Pancreas (tissue), 10 donors: Measurements from ENCODE around the gene MLX. TPM values are rescaled to one million over a fixed set of nuclear protein-coding genes. Genes with fewer than 3 reads are reported as not detected.
A peak's percentile ranks its signal among the peaks of the same experiment; 100 is the strongest.

Source experiments
- ATAC-seq, 4 donors: fragments of 200-7000 bp; cut with Tn5 transposase; one replicate each; pipeline versions ENCODE4 v1.8.0 to v1.9.1; 2020; ENCODE audit warnings: mild to moderate bottlenecking in 4 of 4, moderate library complexity in 4 of 4
- DNase-seq, 6 donors: peaks; one replicate each; pipeline ENCODE4 v3.0.0-alpha.2; 2020
- FAIRE-seq: peaks from 2 replicates; lab custom pipeline; 2012; peaks lifted over from hg19 to GRCh38; lab: Jason Lieb, UNC
- H3K27ac ChIP-seq, 4 donors: fragments of 200-600 bp; sonication (generic); 1 replicate in 3 of 4; 2 replicates in 1 of 4; pipeline versions ENCODE4 v1.5.0 to v1.8.0; 2020
- H3K27me3 ChIP-seq, 4 donors: fragments of 200-600 bp; one replicate each; pipeline ENCODE4 v1.8.0; 2021
- H3K36me3 ChIP-seq, 3 donors: fragments of 200-600 bp; sonication (generic) in 1 of 3; one replicate each; pipeline versions ENCODE4 v1.5.0 to v1.8.0; 2020 to 2021
- H3K4me1 ChIP-seq, 3 donors: fragments of 200-600 bp; one replicate each; pipeline ENCODE4 v1.8.0; 2021
- H3K4me3 ChIP-seq, 4 donors: fragments of 200-600 bp; sonication (generic) in 2 of 4; one replicate each; pipeline versions ENCODE4 v1.5.0 to v1.8.0; 2020 to 2021
- H3K9me3 ChIP-seq, 4 donors: fragments of 200-600 bp; one replicate each; pipeline ENCODE4 v1.8.0; 2021
- WGBS, 2 donors: extraction: QIAGEN DNeasy Blood & Tissue Kit; methylation state at CpG; one replicate each; pipeline ENCODE4 v1.1.7; 2013; 5-methylcytosine and 5-hydroxymethylcytosine counted together
- intact Hi-C, 3 donors: fragments of 100-400 bp; cut with DNase I; formaldehyde crosslinking; loops; one replicate each; pipeline versions ENCODE4 v1.11.1 to v1.14.2; 2022
- polyA plus RNA-seq, 2 donors: library from polyadenylated mRNA; stranded (reverse); fragments of 200-250 nt; gene quantifications; one replicate each; pipeline ENCODE4 v1.2.3, GENCODE V29; 2013
- total RNA-seq, 6 donors: library from RNA; stranded (reverse); fragmentation: NEBNext Ultra II Directional in 4 of 6; extraction: Animal tissue kit (Norgen Biotek cat#: 25700) in 4 of 6; gene quantifications; one replicate each; pipeline versions ENCODE4 v1.2.1 to v1.2.4, GENCODE V29; 2021 to 2023
- TF ChIP-seq, protein P1 (sequence below), 4 donors: fragments of 200-600 bp; sonication (generic) in 3 of 4; IDR thresholded peaks; one replicate each; pipeline versions ENCODE4 v1.5.0 to v1.8.0; 2021; ENCODE audit warnings: antibody characterized with exemption in 4 of 4
- donor health status: healthy with polysubstance abuse.
- donor health status: DM: no; HTN: no; CAD: no; lungs with moderate emphysema.
- donor health status: DM: no; HTN: no; CAD: no.
- donor health status: control.
- donor health status: control.
- donor health status: Bipolar disorder and iron deficiency.
- donor health status: DM: yes; HTN: yes; CAD: no.
- donor health status: DM: no; HTN: no; CAD: no.
- donor health status: DM: no; HTN: no; CAD: no.
- donor health status: DM: yes; HTN: yes; CAD: no.

MLX gene
- total and polyA plus RNA-seq, 8 donors = 18.6 to 44.5 (median 25.2) TPM

DNA sequence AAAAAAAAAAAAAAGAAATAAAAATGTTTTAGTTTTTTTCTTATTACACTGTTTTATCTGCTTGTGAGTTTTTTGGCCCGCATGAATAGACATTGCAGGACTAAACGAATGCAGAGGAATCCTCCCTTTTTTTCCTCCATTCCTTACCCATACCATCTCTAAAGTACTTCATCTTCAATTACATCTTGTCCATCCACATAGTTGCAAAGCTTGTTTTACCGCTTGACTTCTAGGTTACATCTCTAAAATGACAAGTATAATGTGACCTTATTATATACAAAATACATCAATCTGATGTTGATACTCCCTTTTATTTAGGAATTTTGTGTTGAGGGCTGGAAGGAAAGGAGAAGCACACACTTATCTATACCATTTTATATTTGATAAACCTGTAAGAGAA is 29.5 kb downstream of the MLX start:
- intact Hi-C loops = no loop called here
- H3K27me3 ChIP-seq = no peaks in the 10 kb centered on the region
- no peak for FAIRE-seq
- no peak overlapping the region for H3K27ac ChIP-seq
- 79 to 87% methylated on average over 3 of the region's 3 CpGs for WGBS, 2 donors
- H3K9me3 ChIP-seq = no peaks in the 10 kb centered on the region
- TF ChIP-seq, protein P1, sequence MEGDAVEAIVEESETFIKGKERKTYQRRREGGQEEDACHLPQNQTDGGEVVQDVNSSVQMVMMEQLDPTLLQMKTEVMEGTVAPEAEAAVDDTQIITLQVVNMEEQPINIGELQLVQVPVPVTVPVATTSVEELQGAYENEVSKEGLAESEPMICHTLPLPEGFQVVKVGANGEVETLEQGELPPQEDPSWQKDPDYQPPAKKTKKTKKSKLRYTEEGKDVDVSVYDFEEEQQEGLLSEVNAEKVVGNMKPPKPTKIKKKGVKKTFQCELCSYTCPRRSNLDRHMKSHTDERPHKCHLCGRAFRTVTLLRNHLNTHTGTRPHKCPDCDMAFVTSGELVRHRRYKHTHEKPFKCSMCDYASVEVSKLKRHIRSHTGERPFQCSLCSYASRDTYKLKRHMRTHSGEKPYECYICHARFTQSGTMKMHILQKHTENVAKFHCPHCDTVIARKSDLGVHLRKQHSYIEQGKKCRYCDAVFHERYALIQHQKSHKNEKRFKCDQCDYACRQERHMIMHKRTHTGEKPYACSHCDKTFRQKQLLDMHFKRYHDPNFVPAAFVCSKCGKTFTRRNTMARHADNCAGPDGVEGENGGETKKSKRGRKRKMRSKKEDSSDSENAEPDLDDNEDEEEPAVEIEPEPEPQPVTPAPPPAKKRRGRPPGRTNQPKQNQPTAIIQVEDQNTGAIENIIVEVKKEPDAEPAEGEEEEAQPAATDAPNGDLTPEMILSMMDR (IDR thresholded peaks at IDR 0.05) = no peak
- no peak for DNase-seq
- ATAC-seq = no peak
- peaks cover 0 to 5% (median 0%) of the 10 kb centered on the region in 3 donors for H3K36me3 ChIP-seq
- no peaks in the 10 kb centered on the region for H3K4me1 ChIP-seq
- no peak overlapping the region for H3K4me3 ChIP-seq

DNA sequence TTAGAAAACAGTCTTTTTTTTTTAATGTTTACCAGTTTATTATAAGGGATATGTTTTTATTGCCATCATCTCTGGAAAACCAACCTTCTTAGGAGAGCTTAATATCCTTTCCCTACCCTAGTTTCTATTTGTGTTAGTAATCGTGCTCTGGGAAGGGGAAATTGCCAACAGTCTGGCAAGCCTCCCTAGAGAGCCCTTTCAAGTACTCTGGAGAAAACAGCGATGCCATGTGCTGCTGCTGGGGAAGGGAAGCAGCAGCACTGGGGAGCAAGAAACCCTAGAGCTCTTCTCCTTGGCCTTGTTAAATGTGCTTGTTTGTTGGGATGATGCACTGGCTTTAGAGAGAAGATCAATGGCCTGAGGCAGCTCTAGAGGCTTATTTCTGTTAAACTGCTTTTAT is 32.0 kb downstream of the MLX start:
- whole genome bisulfite sequencing, 2 donors = 29 to 42% methylated on average over 2 of the region's 2 CpGs
- TF ChIP-seq, protein P1 (IDR thresholded peaks at IDR 0.05) = no peak
- Histone ChIP-seq H3K36me3 (no peaks in the 10 kb centered on the region), H3K27ac (no peak overlapping the region), H3K9me3 (no peaks in the 10 kb centered on the region), H3K4me1 (no peaks in the 10 kb centered on the region), H3K27me3 (no peaks in the 10 kb centered on the region), H3K4me3 (no peak overlapping the region)
- DNase-seq (no peak), ATAC-seq (peak in 2 of 4 donors; percentile 34 to 52), FAIRE-seq (no peak)
- intact Hi-C loops = no loop called here

DNA sequence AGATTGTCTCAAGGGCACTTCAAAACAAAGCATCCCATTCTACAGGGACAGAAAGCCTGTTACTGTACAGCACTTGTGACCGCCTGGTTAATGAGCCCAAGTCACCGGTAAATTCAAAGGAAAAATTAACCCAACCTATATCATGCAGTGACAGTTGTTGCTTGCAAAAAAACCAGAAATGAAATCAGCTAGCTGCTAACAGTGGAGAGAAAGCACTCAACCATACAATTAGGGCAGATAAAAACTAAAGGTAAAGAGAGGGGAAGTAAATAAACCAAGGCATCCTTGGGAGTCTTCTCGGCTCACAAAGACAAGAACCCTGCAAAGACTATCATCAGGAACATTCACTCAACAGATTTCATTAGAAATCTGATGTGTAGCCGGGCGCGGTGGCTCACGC is 36.4 kb downstream of the MLX start:
- DNase-seq (no peak), ATAC-seq (no peak), FAIRE-seq (no peak)
- TF ChIP-seq, protein P1 (IDR thresholded peaks at IDR 0.05) = no peak
- WGBS, 2 donors = 86 to 90% methylated on average over 7 of the region's 7 CpGs
- H3K36me3 ChIP-seq = no peaks in the 10 kb centered on the region
- intact Hi-C loops = no loop called here
- H3K9me3 ChIP-seq = no peaks in the 10 kb centered on the region
- H3K27ac ChIP-seq = no peak overlapping the region
- H3K27me3 ChIP-seq = no peaks in the 10 kb centered on the region
- no peak overlapping the region for H3K4me3 ChIP-seq
- H3K4me1 ChIP-seq = peaks cover 4 to 25% (median 10%) of the 10 kb centered on the region in 3 donors

DNA sequence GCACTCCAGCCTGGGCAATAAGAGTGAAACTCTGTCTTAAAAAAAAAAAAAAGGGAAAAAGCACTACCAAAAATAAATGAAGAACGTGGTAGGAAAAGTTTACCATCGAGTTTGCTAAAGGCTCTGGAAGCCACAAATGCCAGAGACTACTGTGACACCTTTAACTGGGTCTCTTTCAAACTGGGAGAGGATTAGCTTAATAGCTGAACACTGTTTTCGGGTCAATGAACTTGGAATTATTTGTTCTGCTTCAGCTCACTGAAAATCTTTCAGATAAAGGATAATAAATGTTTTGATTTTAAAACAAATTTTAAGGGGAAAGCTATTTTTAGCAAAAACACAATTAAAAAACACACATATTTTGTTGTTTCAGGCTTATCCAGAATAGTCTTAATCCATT is 40.9 kb downstream of the MLX start:
- Histone ChIP-seq H3K4me3 (peak overlapping the region in 2 of 4 donors; percentile 59 to 76), H3K9me3 (no peaks in the 10 kb centered on the region), H3K36me3 (peaks cover 0 to 3% (median 0%) of the 10 kb centered on the region in 3 donors), H3K27me3 (no peaks in the 10 kb centered on the region), H3K27ac (no peak overlapping the region), H3K4me1 (peaks cover 4 to 35% (median 16%) of the 10 kb centered on the region in 3 donors)
- TF ChIP-seq, protein P1 (IDR thresholded peaks at IDR 0.05) = no peak
- DNase-seq (no peak), ATAC-seq (no peak), FAIRE-seq (no peak)
- 24 to 32% methylated on average over 3 of the region's 3 CpGs for WGBS, 2 donors
- intact Hi-C loops = no loop called here

DNA sequence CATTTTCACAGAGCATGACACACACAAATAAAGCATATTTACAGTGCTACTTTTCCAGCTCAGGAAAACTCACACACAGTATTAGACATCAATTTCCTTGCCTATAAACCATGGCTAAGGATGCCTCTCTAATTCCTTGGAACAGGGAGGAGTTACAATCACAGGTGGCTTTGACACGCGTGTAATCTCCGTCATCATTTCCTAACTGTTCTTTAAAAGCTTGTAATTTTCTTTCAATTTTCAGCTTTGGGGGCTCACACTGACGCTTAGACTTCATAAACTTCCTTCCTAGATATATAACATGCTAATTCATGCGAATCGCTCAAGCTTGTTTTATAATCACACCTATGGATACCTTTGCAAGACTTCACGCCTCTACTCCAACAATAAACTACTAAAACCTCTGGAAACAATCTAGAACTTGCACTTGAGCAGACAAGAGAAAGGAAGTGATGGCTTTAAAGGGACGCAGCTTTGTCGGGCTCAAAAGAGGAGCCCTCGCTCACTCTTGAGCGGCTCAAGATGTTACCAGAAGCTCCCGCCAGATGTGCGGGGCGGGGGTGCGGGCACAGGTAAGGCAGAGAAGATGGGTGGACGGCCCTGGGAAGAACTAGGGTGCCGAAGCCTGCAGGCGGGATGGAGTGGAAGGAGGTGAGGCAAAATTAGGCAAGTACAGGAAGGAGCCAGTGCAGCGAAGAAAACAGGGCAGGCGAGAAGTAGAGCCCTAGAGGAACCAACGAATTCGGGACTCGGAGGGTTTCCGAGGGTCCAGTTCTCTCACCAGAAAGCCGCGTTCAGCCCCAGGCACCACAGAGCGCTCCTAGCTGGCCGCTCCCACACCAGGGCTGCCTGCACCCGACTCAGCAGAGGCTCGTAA is 41.6 kb downstream of the MLX start:
- TF ChIP-seq, protein P1 (IDR thresholded peaks at IDR 0.05) = no peak
- Histone ChIP-seq H3K4me3 (peak overlapping the region; percentile 51 to 76 (median 64)), H3K36me3 (peaks cover 0 to 11% (median 0%) of the 10 kb centered on the region in 3 donors), H3K27me3 (no peaks in the 10 kb centered on the region), H3K9me3 (no peaks in the 10 kb centered on the region), H3K27ac (peak overlapping the region; percentile 58 to 92 (median 76)), H3K4me1 (peaks cover 4 to 35% (median 16%) of the 10 kb centered on the region in 3 donors)
- DNase-seq = peak in 1 of 6 donors; percentile 59
- FAIRE-seq = no peak
- peak; percentile 47 to 76 (median 71) for ATAC-seq
- WGBS, 2 donors = 0 to 1% methylated on average over 28 to 30 of the region's 30 CpGs
- intact Hi-C loops = no loop called here
